ENCODE data around the gene EME1. TPM values are rescaled to one million over a fixed set of nuclear protein-coding genes. Genes with fewer than 3 reads are reported as not detected.

Gene EME1
- polyA plus RNA-seq, 1 of the 3 experiments (the other 2 are of a cell fraction), result 16.9 TPM

GRCh38 chr17:50329716-50330115 is 43.3 kb upstream of the EME1 start:
- H3K36me3 ChIP-seq (replicated peaks in 1 of 2; ENCODE audit: control insufficient read depth in 1 of 2, insufficient read depth in 2 of 2, low read length in 1 of 2), result no peaks in the 10 kb centered on the region
- no peak overlapping the region for H3K27ac ChIP-seq (ENCODE audit: low read depth in 2 of 2, low read length in 1 of 2)
- ChIA-PET CTCF (interaction anchor here (1.2 to 2.0 kb wide), 4 partner anchors 32 to 236 kb away, joined by 3 to 5 read pairs (median 3); partner anchors contain the start of gene COL1A1), POLR2A (interaction anchor here (1.1 kb wide), 1 partner anchor 17 kb away, joined by 3 read pairs; no protein-coding TSS in a partner anchor)
- no peaks in the 10 kb centered on the region for H3K27me3 ChIP-seq (ENCODE audit: insufficient read depth)
- no peak overlapping the region for H2AFZ ChIP-seq (ENCODE audit: low read depth)
- no peaks in the 10 kb centered on the region for H3K9me3 ChIP-seq
- no peak for TF ChIP-seq NRF1 (IDR thresholded peaks at IDR 0.05; ENCODE audit: low read depth, low read length)
- TF ChIP-seq PBX3 (IDR thresholded peaks at IDR 0.05), result no peak
- TF ChIP-seq, protein P1, sequence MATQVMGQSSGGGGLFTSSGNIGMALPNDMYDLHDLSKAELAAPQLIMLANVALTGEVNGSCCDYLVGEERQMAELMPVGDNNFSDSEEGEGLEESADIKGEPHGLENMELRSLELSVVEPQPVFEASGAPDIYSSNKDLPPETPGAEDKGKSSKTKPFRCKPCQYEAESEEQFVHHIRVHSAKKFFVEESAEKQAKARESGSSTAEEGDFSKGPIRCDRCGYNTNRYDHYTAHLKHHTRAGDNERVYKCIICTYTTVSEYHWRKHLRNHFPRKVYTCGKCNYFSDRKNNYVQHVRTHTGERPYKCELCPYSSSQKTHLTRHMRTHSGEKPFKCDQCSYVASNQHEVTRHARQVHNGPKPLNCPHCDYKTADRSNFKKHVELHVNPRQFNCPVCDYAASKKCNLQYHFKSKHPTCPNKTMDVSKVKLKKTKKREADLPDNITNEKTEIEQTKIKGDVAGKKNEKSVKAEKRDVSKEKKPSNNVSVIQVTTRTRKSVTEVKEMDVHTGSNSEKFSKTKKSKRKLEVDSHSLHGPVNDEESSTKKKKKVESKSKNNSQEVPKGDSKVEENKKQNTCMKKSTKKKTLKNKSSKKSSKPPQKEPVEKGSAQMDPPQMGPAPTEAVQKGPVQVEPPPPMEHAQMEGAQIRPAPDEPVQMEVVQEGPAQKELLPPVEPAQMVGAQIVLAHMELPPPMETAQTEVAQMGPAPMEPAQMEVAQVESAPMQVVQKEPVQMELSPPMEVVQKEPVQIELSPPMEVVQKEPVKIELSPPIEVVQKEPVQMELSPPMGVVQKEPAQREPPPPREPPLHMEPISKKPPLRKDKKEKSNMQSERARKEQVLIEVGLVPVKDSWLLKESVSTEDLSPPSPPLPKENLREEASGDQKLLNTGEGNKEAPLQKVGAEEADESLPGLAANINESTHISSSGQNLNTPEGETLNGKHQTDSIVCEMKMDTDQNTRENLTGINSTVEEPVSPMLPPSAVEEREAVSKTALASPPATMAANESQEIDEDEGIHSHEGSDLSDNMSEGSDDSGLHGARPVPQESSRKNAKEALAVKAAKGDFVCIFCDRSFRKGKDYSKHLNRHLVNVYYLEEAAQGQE (IDR thresholded peaks at IDR 0.05; ENCODE audit: low read depth, low read length), result no peak
- no peak for TF ChIP-seq SIN3A (IDR thresholded peaks at IDR 0.05; ENCODE audit: borderline replicate concordance, low read depth, low read length)
- TF ChIP-seq ZBTB33 (IDR thresholded peaks at IDR 0.05; ENCODE audit: borderline replicate concordance, low read depth), result no peak
- TF ChIP-seq YY1 (IDR thresholded peaks at IDR 0.05; ENCODE audit: low read depth), result no peak
- TF ChIP-seq TEAD4 (IDR thresholded peaks at IDR 0.05; ENCODE audit: borderline replicate concordance, insufficient read depth), result no peak
- no peak for TF ChIP-seq FOXM1 (IDR thresholded peaks at IDR 0.05; ENCODE audit: low read depth)
- no peak for TF ChIP-seq EZH2phosphoT487 (IDR thresholded peaks at IDR 0.05; ENCODE audit: borderline replicate concordance, low read depth)
- no peak for TF ChIP-seq FOSL2 (IDR thresholded peaks at IDR 0.05; ENCODE audit: borderline replicate concordance, low read depth)
- no peak for TF ChIP-seq USF1 (IDR thresholded peaks at IDR 0.05; ENCODE audit: borderline replicate concordance, low read depth)
- H3K9ac ChIP-seq, result no peak overlapping the region
- H3F3A ChIP-seq (replicated peaks; ENCODE audit: insufficient read depth), result peaks cover 11% of the 10 kb centered on the region
- peaks cover 0 to 14% of the 10 kb centered on the region in 2 experiments; a peak in 3 of 4 replicates for H3K4me1 ChIP-seq (ENCODE audit: control insufficient read depth in 1 of 2, insufficient read depth in 2 of 2, low read depth in 1 of 2, low read length in 1 of 2)
- H4K20me1 ChIP-seq (ENCODE audit: insufficient read depth), result no peaks in the 10 kb centered on the region
- 89% methylated on average over 3 of the region's 3 CpGs for WGBS (ENCODE audit: low lambda C conversion rate)
- no peaks in the 10 kb centered on the region for H3K79me2 ChIP-seq (ENCODE audit: insufficient read depth)
- H3K4me3 ChIP-seq (ENCODE audit: low read depth in 2 of 2, low read length in 1 of 2), result no peak overlapping the region
- H3K9me2 ChIP-seq, result no peaks in the 10 kb centered on the region
- no peak for DNase-seq
- no peak overlapping the region for H3K4me2 ChIP-seq
